HepG2 (cell line): ENCODE data around the gene DLL1. TPM values are rescaled to one million over a fixed set of nuclear protein-coding genes. Genes with fewer than 3 reads are reported as not detected.

Source experiments
- ADNP ChIP-seq: sonication (generic); formaldehyde crosslinking; IDR thresholded peaks from 2 replicates; pipeline ENCODE4 v1.4.0; 2020; ENCODE audit warnings: missing genetic modification reagents
- ARHGAP35 ChIP-seq: sonication (generic); formaldehyde crosslinking; IDR thresholded peaks from 2 replicates; pipeline ENCODE4 v1.9.0; 2022; ENCODE audit warnings: mild to moderate bottlenecking, inconsistent platforms, moderate library complexity, missing genetic modification reagents, borderline replicate concordance
- BCLAF1 ChIP-seq: fragments of 450-650 bp; IDR thresholded peaks from 2 replicates; pipeline ENCODE4 v1.6.1; 2017; ENCODE audit warnings: mild to moderate bottlenecking
- BRF2 ChIP-seq: sonication (generic); formaldehyde crosslinking; IDR thresholded peaks from 2 replicates; pipeline ENCODE4 v1.8.1; 2022; ENCODE audit warnings: mild to moderate bottlenecking, missing genetic modification reagents
- CTCF ChIP-seq: sonication (generic); formaldehyde crosslinking; IDR thresholded peaks from 2 replicates; pipeline ENCODE4 v1.5.0; 2020; ENCODE audit warnings: mild to moderate bottlenecking, missing genetic modification reagents, moderate library complexity
- E2F5 ChIP-seq: sonication (generic); formaldehyde crosslinking; conservative IDR thresholded peaks from 2 replicates; pipeline ENCODE4 v1.4.0; 2020; ENCODE audit warnings: missing genetic modification reagents
- HIVEP1 ChIP-seq: sonication (generic); formaldehyde crosslinking; IDR thresholded peaks from 2 replicates; pipeline ENCODE4 v1.4.0; 2020; ENCODE audit warnings: mild to moderate bottlenecking, missing genetic modification reagents
- HNF4A ChIP-seq: sonication (generic); formaldehyde crosslinking; IDR thresholded peaks from 2 replicates; pipeline ENCODE4 v1.4.0; 2020; ENCODE audit warnings: missing genetic modification reagents
- HOXD1 ChIP-seq: sonication (generic); formaldehyde crosslinking; IDR thresholded peaks from 2 replicates; pipeline ENCODE4 v1.5.0; 2020; ENCODE audit warnings: missing genetic modification reagents
- ISX ChIP-seq: sonication (generic); formaldehyde crosslinking; conservative IDR thresholded peaks from 2 replicates; pipeline ENCODE4 v1.5.0; 2020; ENCODE audit warnings: missing genetic modification reagents
- NR2C2 ChIP-seq: sonication (generic); formaldehyde crosslinking; IDR thresholded peaks from 2 replicates; pipeline ENCODE4 v1.4.0; 2020; ENCODE audit warnings: missing genetic modification reagents, mild to moderate bottlenecking, moderate library complexity, borderline replicate concordance
- PRPF4 ChIP-seq: fragments of 200-400 bp; formaldehyde crosslinking; IDR thresholded peaks from 2 replicates; pipeline ENCODE4 v1.6.1; 2016; ENCODE audit warnings: low read length, low read depth; ENCODE audit not compliant: poor library complexity, severe bottlenecking
- SAP130 ChIP-seq: IDR thresholded peaks from 2 replicates; pipeline ENCODE4 v1.6.1; 2016; ENCODE audit warnings: low read depth
- SNAPC2 ChIP-seq: sonication (generic); formaldehyde crosslinking; IDR thresholded peaks from 2 replicates; pipeline ENCODE4 v1.8.1; 2022; ENCODE audit warnings: mild to moderate bottlenecking, missing genetic modification reagents
- UBTF ChIP-seq: sonication (generic); formaldehyde crosslinking; IDR thresholded peaks from 2 replicates; pipeline ENCODE4 v1.4.0; 2020; ENCODE audit warnings: mild to moderate bottlenecking, missing genetic modification reagents
- ZKSCAN8 ChIP-seq: IDR thresholded peaks from 2 replicates; pipeline ENCODE4 v1.6.1; 2016; ENCODE audit warnings: borderline replicate concordance, missing genetic modification reagents, missing compliant biosample characterization
- ZNF441 ChIP-seq: sonication (generic); formaldehyde crosslinking; IDR thresholded peaks from 2 replicates; pipeline ENCODE4 v1.7.0; 2021; ENCODE audit warnings: missing genetic modification reagents, borderline replicate concordance
- ZNF75D ChIP-seq: sonication (generic); formaldehyde crosslinking; IDR thresholded peaks from 2 replicates; pipeline ENCODE4 v1.8.1; 2023; ENCODE audit warnings: missing genetic modification reagents, mild to moderate bottlenecking, borderline replicate concordance
- ZNF879 ChIP-seq: sonication (generic); formaldehyde crosslinking; IDR thresholded peaks from 2 replicates; pipeline ENCODE4 v1.8.1; 2023; ENCODE audit warnings: missing genetic modification reagents
- polyA plus RNA-seq, 8 experiments: library from polyadenylated mRNA; depleted of rRNA in 3 of 8; stranded (reverse) in 7 of 8; unstranded in 1 of 8; fragments of >200 nt; fragmentation: Illumina TruSeq in 4 of 8; extraction: Trizol in 4 of 8; gene quantifications; 2 replicates each; pipeline versions ENCODE4 v1.2.1 to v1.2.3, GENCODE V29; 2011 to 2016; ENCODE audit warnings: low read depth in 4 of 8, missing spikeins in 1 of 8, mixed read lengths in 1 of 8; ENCODE audit not compliant: insufficient read depth in 1 of 8
- total RNA-seq, 5 experiments: library from RNA; depleted of rRNA; stranded (reverse); fragments of >200 nt; fragmentation: Illumina TruSeq; extraction: Trizol; gene quantifications; 2 replicates each; pipeline ENCODE4 v1.2.3, GENCODE V29; 2016; ENCODE audit warnings: low read depth in 1 of 5

The DLL1 gene
- total and polyA plus RNA-seq, 2 of the 13 experiments (the other 11 are each of a cell fraction or from before 2014, with no cell fraction given): not detected

GRCh38 chr6:170295510-170296422 lies 4.9 kb upstream of the DLL1 start (continued):
- TF ChIP-seq UBTF (CRISPR knock-in tag): peak; percentile 62; the same call in 1 of the 2 replicates
- 0 out of 2 replicates have a peak, but pooled peaks have one; percentile 35 for TF ChIP-seq ZNF879 (CRISPR knock-in tag)
- no peak for TF ChIP-seq NR2C2 (CRISPR knock-in tag)
- peak; percentile 24; the same call in 1 of the 2 replicates for TF ChIP-seq ZNF441 (CRISPR knock-in tag)
- 0 out of 2 replicates have a peak, but pooled peaks have one; percentile 16 for TF ChIP-seq BRF2
- no peak for TF ChIP-seq PRPF4
- peak; percentile 58 for TF ChIP-seq SAP130 (CRISPR knock-in tag)
- TF ChIP-seq BCLAF1: no peak
- 0 out of 2 replicates have a peak, but pooled peaks have one; percentile 13 for TF ChIP-seq HOXD1 (CRISPR knock-in tag)
- peak; percentile 13; the same call in 1 of the 2 replicates for TF ChIP-seq E2F5 (CRISPR knock-in tag)
- no peak for TF ChIP-seq ZKSCAN8
- TF ChIP-seq HIVEP1 (CRISPR knock-in tag): peak; percentile 83
- TF ChIP-seq SNAPC2 (CRISPR knock-in tag): no peak
- TF ChIP-seq ADNP (CRISPR knock-in tag): peak; percentile 30; the same call in 1 of the 2 replicates
- peak; percentile 50; the same call in 1 of the 2 replicates for TF ChIP-seq ARHGAP35 (CRISPR knock-in tag)
- TF ChIP-seq ISX (CRISPR knock-in tag): no peak
- TF ChIP-seq CTCF (CRISPR knock-in tag): 0 out of 2 replicates have a peak, but pooled peaks have one; percentile 2
- TF ChIP-seq HNF4A (CRISPR knock-in tag): 0 out of 2 replicates have a peak, but pooled peaks have one; percentile 42
- no peak for TF ChIP-seq ZNF75D (CRISPR knock-in tag)
